ENCODE data around the gene L3MBTL2.

- TF ChIP-seq EZH2 (IDR thresholded peaks at IDR 0.05) (no peak), FOXP2 (optimal IDR thresholded peaks at IDR 0.05; ENCODE audit: control extremely low read depth, extremely low read length, insufficient read depth) (no peak)
Measured at GRCh38 chr22:41262250-41262765, 57.2 kb downstream of the L3MBTL2 start.

All from SK-N-MC (cell line).